Esophagus muscularis mucosa (tissue), 4 donors: ENCODE measurements around the gene NIN.

Experiments used
- EP300 ChIP-seq: sonication (generic); formaldehyde crosslinking; IDR thresholded peaks from one replicate; pipeline ENCODE4 v1.6.1; 2017; ENCODE audit warnings: antibody characterized with exemption
- POLR2A ChIP-seq: fragments of 450-650 bp; IDR thresholded peaks from one replicate; pipeline ENCODE4 v1.6.1; 2017; ENCODE audit warnings: antibody characterized with exemption, moderate library complexity, mild to moderate bottlenecking, low read depth
- POLR2AphosphoS5 ChIP-seq, 2 donors: sonication (generic); formaldehyde crosslinking; IDR thresholded peaks; one replicate each; pipeline ENCODE4 v1.6.1; 2017; ENCODE audit warnings: antibody characterized with exemption in 2 of 2
- TF ChIP-seq, protein P1 (sequence below), 3 experiments: fragments of 200-600 bp in 2 of 3; fragments of 450-650 bp in 1 of 3; sonication (generic) in 2 of 3; IDR thresholded peaks; one replicate each; pipeline ENCODE4 v1.5.1; 2017 to 2019; ENCODE audit warnings: antibody characterized with exemption in 3 of 3, mild to moderate bottlenecking in 2 of 3, moderate library complexity in 1 of 3

GRCh38 chr14:50718949-50719348, 112.0 kb downstream of the NIN start:
- TF ChIP-seq, protein P1, sequence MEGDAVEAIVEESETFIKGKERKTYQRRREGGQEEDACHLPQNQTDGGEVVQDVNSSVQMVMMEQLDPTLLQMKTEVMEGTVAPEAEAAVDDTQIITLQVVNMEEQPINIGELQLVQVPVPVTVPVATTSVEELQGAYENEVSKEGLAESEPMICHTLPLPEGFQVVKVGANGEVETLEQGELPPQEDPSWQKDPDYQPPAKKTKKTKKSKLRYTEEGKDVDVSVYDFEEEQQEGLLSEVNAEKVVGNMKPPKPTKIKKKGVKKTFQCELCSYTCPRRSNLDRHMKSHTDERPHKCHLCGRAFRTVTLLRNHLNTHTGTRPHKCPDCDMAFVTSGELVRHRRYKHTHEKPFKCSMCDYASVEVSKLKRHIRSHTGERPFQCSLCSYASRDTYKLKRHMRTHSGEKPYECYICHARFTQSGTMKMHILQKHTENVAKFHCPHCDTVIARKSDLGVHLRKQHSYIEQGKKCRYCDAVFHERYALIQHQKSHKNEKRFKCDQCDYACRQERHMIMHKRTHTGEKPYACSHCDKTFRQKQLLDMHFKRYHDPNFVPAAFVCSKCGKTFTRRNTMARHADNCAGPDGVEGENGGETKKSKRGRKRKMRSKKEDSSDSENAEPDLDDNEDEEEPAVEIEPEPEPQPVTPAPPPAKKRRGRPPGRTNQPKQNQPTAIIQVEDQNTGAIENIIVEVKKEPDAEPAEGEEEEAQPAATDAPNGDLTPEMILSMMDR (IDR thresholded peaks at IDR 0.05), result no peak
- TF ChIP-seq POLR2A, result no peak
- TF ChIP-seq POLR2AphosphoS5 (IDR thresholded peaks at IDR 0.05), result no peak
- TF ChIP-seq EP300, result no peak
